ENCODE data around the gene CAP2.

Gene CAP2

GRCh38 chr6:17392978-17393891, at the start of gene CAP2:
TSS of gene CAP2 (plus strand) at chr6:17393595. CDS start at chr6:17421556, 27,961 bp downstream.
- no peak for TF ChIP-seq CTCF (IDR thresholded peaks at IDR 0.05)

- TF ChIP-seq CTCF (IDR thresholded peaks at IDR 0.05): no peak
Observed at GRCh38 chr6:17347012-17347411, 46.4 kb upstream of the CAP2 start.

- no peak for TF ChIP-seq CTCF (IDR thresholded peaks at IDR 0.05)
Observed at GRCh38 chr6:17349427-17349826, 44.0 kb upstream of the CAP2 start.

GRCh38 chr6:17352302-17352701, 41.1 kb upstream of the CAP2 start:
- TF ChIP-seq CTCF (IDR thresholded peaks at IDR 0.05): no peak

GRCh38 chr6:17353440-17354175, 39.8 kb upstream of the CAP2 start:
- no peak for TF ChIP-seq CTCF (IDR thresholded peaks at IDR 0.05)

GRCh38 chr6:17354700-17355403, 38.5 kb upstream of the CAP2 start:
- no peak for TF ChIP-seq CTCF (IDR thresholded peaks at IDR 0.05)

- no peak for TF ChIP-seq CTCF (IDR thresholded peaks at IDR 0.05)
Observed at GRCh38 chr6:17355404-17355774, 38.0 kb upstream of the CAP2 start.

All from LNCAP (cell line).